Measurements from ENCODE around the gene ATP2C2.

DNA sequence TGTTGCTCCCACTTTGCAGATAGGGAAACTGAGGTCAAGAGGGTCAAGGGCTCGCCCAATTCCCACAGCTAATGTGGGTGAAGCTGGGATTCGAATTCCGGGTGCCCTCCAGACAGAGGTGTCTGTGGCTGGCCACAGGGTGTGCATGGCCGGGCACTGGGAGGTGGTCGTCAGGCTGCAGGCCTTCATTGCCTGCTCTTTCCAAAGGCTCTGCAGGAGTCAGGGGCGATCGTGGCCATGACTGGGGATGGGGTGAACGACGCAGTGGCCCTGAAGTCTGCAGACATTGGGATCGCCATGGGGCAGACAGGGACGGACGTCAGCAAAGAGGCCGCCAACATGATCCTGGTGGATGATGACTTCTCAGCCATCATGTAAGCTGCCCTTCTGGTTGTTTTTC, 86.3 kb downstream of the ATP2C2 start:
- TF ChIP-seq, protein P1, sequence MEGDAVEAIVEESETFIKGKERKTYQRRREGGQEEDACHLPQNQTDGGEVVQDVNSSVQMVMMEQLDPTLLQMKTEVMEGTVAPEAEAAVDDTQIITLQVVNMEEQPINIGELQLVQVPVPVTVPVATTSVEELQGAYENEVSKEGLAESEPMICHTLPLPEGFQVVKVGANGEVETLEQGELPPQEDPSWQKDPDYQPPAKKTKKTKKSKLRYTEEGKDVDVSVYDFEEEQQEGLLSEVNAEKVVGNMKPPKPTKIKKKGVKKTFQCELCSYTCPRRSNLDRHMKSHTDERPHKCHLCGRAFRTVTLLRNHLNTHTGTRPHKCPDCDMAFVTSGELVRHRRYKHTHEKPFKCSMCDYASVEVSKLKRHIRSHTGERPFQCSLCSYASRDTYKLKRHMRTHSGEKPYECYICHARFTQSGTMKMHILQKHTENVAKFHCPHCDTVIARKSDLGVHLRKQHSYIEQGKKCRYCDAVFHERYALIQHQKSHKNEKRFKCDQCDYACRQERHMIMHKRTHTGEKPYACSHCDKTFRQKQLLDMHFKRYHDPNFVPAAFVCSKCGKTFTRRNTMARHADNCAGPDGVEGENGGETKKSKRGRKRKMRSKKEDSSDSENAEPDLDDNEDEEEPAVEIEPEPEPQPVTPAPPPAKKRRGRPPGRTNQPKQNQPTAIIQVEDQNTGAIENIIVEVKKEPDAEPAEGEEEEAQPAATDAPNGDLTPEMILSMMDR (IDR thresholded peaks at IDR 0.05): no peak
- no peak for TF ChIP-seq POLR2A (IDR thresholded peaks at IDR 0.05)

Data from right lobe of liver (tissue), 4 donors.